ENCODE data around the gene RPL6. TPM values are rescaled to one million over a fixed set of nuclear protein-coding genes. Genes with fewer than 3 reads are reported as not detected.
"Not testable (repeated sequence)": the region's sequence is repeated elsewhere in the genome, so short reads cannot be mapped to it uniquely, and the experiment has no call there.

Gene RPL6
- total and polyA plus RNA-seq, 4 donors: 182 to 610 (median 522) TPM

GRCh38 chr12:112418273-112418607 is 8.8 kb upstream of the RPL6 start:
- Histone ChIP-seq H3K27ac (ENCODE audit: low read depth in 1 of 2, low read length in 2 of 2) (peak overlapping the region; percentile 95 to 100), H3K9me3 (ENCODE audit: control insufficient read depth in 4 of 4, low read length in 3 of 4) (no peaks in the 10 kb centered on the region), H3K9ac (ENCODE audit: low read depth in 1 of 2, low read length in 2 of 2) (peak overlapping the region; percentile 77 to 91), H3K36me3 (ENCODE audit: control insufficient read depth in 4 of 4, insufficient read depth in 3 of 4, low read depth in 1 of 4, low read length in 3 of 4) (no peaks in the 10 kb centered on the region), H3K4me3 (ENCODE audit: low read depth in 1 of 3, low read length in 3 of 3) (peak overlapping the region; percentile 97 to 99 (median 99)), H3K27me3 (ENCODE audit: control insufficient read depth in 4 of 4, insufficient read depth in 4 of 4, low read length in 3 of 4) (no peaks in the 10 kb centered on the region), H3K4me1 (ENCODE audit: control insufficient read depth in 4 of 4, insufficient read depth in 4 of 4, low read length in 3 of 4) (peaks cover 7 to 57% (median 45%) of the 10 kb centered on the region in 4 donors)
- peak; percentile 58 for DNase-seq (ENCODE audit: low spot score)
- WGBS: 2% methylated on average over 18 of the region's 18 CpGs
- TF ChIP-seq ZBTB33 (IDR thresholded peaks at IDR 0.05) (no peak), GABPA (IDR thresholded peaks at IDR 0.05 in 1 of 2, conservative IDR thresholded peaks at IDR 0.05 in 1 of 2) (peak in 1 of 2 donors; percentile 0), TAF1 (conservative IDR thresholded peaks at IDR 0.05) (no peak)
- TF ChIP-seq, protein P1, sequence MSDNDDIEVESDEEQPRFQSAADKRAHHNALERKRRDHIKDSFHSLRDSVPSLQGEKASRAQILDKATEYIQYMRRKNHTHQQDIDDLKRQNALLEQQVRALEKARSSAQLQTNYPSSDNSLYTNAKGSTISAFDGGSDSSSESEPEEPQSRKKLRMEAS (IDR thresholded peaks at IDR 0.05): no peak

GRCh38 chr12:112415457-112415856 is 6.1 kb upstream of the RPL6 start:
- not testable (repeated sequence) for H3K9ac ChIP-seq (ENCODE audit: low read depth in 1 of 2, low read length in 2 of 2); H3K9me3 ChIP-seq (ENCODE audit: control insufficient read depth in 4 of 4, low read length in 3 of 4); H3K27ac ChIP-seq (ENCODE audit: low read depth in 1 of 2, low read length in 2 of 2); DNase-seq (ENCODE audit: low spot score); H3K4me3 ChIP-seq (ENCODE audit: low read depth in 1 of 3, low read length in 3 of 3); H3K27me3 ChIP-seq (ENCODE audit: control insufficient read depth in 4 of 4, insufficient read depth in 4 of 4, low read length in 3 of 4); H3K36me3 ChIP-seq (ENCODE audit: control insufficient read depth in 4 of 4, insufficient read depth in 3 of 4, low read depth in 1 of 4, low read length in 3 of 4)
- peaks cover 1 to 30% (median 22%) of the 10 kb centered on the region in 4 donors for H3K4me1 ChIP-seq (ENCODE audit: control insufficient read depth in 4 of 4, insufficient read depth in 4 of 4, low read length in 3 of 4)
- WGBS: 50% methylated on average over 4 of the region's 4 CpGs
- peak in 1 of 2 donors; percentile 16 for TF ChIP-seq HNF4A (conservative IDR thresholded peaks at IDR 0.05)

DNA sequence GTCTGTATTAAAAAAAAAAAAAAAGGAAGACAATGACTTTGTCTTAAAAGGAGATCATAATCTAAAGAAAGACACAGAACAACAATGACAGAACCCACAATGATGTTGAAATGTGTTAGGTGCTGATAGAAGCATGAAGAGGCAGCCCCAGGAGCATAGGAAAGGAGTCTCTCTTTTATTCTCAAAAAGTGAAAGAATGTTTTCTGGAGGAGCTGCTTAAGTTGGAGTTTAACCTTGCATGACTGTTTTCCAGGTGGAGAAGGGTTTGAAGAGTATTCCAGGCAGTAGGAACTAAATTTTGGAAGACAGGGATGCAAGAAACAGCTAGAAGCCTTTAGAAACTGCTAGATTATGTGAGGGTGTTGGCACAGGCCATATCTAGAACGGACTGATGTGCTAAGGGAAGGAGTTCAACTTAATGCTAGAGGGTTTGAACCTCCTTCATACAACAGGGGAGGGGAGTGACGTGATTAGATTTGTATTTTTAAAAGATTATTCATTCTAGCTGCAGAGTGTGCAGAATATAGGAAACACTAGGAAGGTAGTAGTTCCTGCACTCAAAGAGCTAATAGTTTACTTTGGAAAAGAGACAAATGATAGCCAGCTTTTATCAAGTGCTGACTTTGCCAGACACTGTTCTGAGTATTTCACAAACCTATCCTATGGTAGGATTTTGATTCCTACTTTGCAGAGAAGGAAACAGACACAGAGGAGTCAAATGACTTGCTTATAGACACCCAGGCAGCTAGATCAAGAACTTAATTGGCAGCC is 4.6 kb upstream of the RPL6 start:
- WGBS: 23% methylated on average over 2 of the region's 2 CpGs
- no peak overlapping the region for H3K4me3 ChIP-seq (ENCODE audit: low read depth in 1 of 3, low read length in 3 of 3)
- no peaks in the 10 kb centered on the region for H3K27me3 ChIP-seq (ENCODE audit: control insufficient read depth in 4 of 4, insufficient read depth in 4 of 4, low read length in 3 of 4)
- peak overlapping the region in 1 of 2 donors; percentile 42 for H3K27ac ChIP-seq (ENCODE audit: low read depth in 1 of 2, low read length in 2 of 2)
- H3K9me3 ChIP-seq (ENCODE audit: control insufficient read depth in 4 of 4, low read length in 3 of 4): no peaks in the 10 kb centered on the region
- H3K36me3 ChIP-seq (ENCODE audit: control insufficient read depth in 4 of 4, insufficient read depth in 3 of 4, low read depth in 1 of 4, low read length in 3 of 4): no peaks in the 10 kb centered on the region
- no peak for TF ChIP-seq SP1 (IDR thresholded peaks at IDR 0.05)
- peak in 1 of 2 donors; percentile 9 for TF ChIP-seq RXRA (IDR thresholded peaks at IDR 0.05)
- TF ChIP-seq REST (IDR thresholded peaks at IDR 0.05): no peak
- TF ChIP-seq ZBTB33 (IDR thresholded peaks at IDR 0.05): no peak
- peak overlapping the region in 1 of 2 donors; percentile 29 for H3K9ac ChIP-seq (ENCODE audit: low read depth in 1 of 2, low read length in 2 of 2)
- H3K4me1 ChIP-seq (ENCODE audit: control insufficient read depth in 4 of 4, insufficient read depth in 4 of 4, low read length in 3 of 4): peaks cover 1 to 20% (median 13%) of the 10 kb centered on the region in 4 donors
- DNase-seq (ENCODE audit: low spot score): no peak
